CD14-positive monocyte (primary cell): ENCODE results near the gene SNPH. TPM values are rescaled to one million over a fixed set of nuclear protein-coding genes. Genes with fewer than 3 reads are reported as not detected.

ENCODE experiments used
- DNase-seq, 3 donors: peaks; one replicate each; pipeline ENCODE4 v3.0.0-alpha.2; 2011 to 2022
- H2AFZ ChIP-seq: 2 replicates; pipeline ENCODE4 v1.6.0; 2012; ENCODE audit warnings: mild to moderate bottlenecking, low read depth, low read length, inconsistent platforms; ENCODE audit not compliant: insufficient read depth, poor library complexity, severe bottlenecking
- H3K27ac ChIP-seq, 2 donors: 1 replicate in 1 of 2; 2 replicates in 1 of 2; pipeline ENCODE4 v1.5.1; 2012 to 2013; ENCODE audit warnings: low read length in 2 of 2, control low read depth in 1 of 2, inconsistent platforms in 1 of 2, low read depth in 1 of 2, mild to moderate bottlenecking in 1 of 2
- H3K27me3 ChIP-seq, 2 donors: one replicate each; pipeline versions ENCODE4 v1.6.0 to v1.6.1; 2011 to 2013; ENCODE audit warnings: low read length in 2 of 2; ENCODE audit not compliant: control insufficient read depth in 2 of 2, insufficient read depth in 2 of 2
- H3K36me3 ChIP-seq, 2 donors: replicated peaks in 1 of 2; 1 replicate in 1 of 2; 2 replicates in 1 of 2; pipeline versions ENCODE4 v1.5.1 to v1.6.1; 2012 to 2013; ENCODE audit warnings: low read length in 2 of 2, control low read depth in 1 of 2, inconsistent platforms in 1 of 2, mild to moderate bottlenecking in 1 of 2; ENCODE audit not compliant: insufficient read depth in 2 of 2, control insufficient read depth in 1 of 2
- H3K4me1 ChIP-seq, 2 donors: 1 replicate in 1 of 2; 2 replicates in 1 of 2; pipeline versions ENCODE4 v1.5.1 to v1.6.1; 2012 to 2013; ENCODE audit warnings: low read length in 2 of 2, control low read depth in 1 of 2, inconsistent platforms in 1 of 2, mild to moderate bottlenecking in 1 of 2, moderate library complexity in 1 of 2; ENCODE audit not compliant: insufficient read depth in 2 of 2, control insufficient read depth in 1 of 2
- H3K4me2 ChIP-seq: replicated peaks from 2 replicates; pipeline ENCODE3; 2012; ENCODE audit warnings: low read length, moderate library complexity, mild to moderate bottlenecking; ENCODE audit not compliant: poor library complexity, severe bottlenecking; ENCODE audit errors: extremely low read depth
- H3K4me3 ChIP-seq, 3 experiments: fragments of 200-600 bp in 1 of 3; sonication (generic) in 1 of 3; replicated peaks in 1 of 3; 1 replicate in 2 of 3; 2 replicates in 1 of 3; pipeline ENCODE4 v1.5.1; 2011 to 2013; ENCODE audit warnings: low read length in 3 of 3, mild to moderate bottlenecking in 3 of 3, control low read depth in 2 of 3, low read depth in 2 of 3, inconsistent platforms in 1 of 3, moderate library complexity in 1 of 3
- H3K79me2 ChIP-seq: 2 replicates; pipeline ENCODE4 v1.6.0; 2012; ENCODE audit warnings: mild to moderate bottlenecking, control low read depth, inconsistent platforms, low read length, moderate library complexity; ENCODE audit not compliant: insufficient read depth
- H3K9ac ChIP-seq: 2 replicates; pipeline ENCODE4 v1.6.0; 2017; ENCODE audit warnings: low read length, mild to moderate bottlenecking; ENCODE audit not compliant: insufficient read depth, poor library complexity, severe bottlenecking
- H3K9me3 ChIP-seq, 2 donors: replicated peaks in 1 of 2; 1 replicate in 1 of 2; 2 replicates in 1 of 2; pipeline versions ENCODE4 v1.5.1 to v1.6.1; 2012 to 2013; ENCODE audit warnings: low read length in 2 of 2, control low read depth in 1 of 2; ENCODE audit not compliant: control insufficient read depth in 1 of 2, insufficient read depth in 1 of 2
- H4K20me1 ChIP-seq: 2 replicates; pipeline ENCODE4 v1.6.0; 2012; ENCODE audit warnings: mild to moderate bottlenecking, low read length, control low read depth, moderate library complexity; ENCODE audit not compliant: insufficient read depth
- H3K27ac Mint-ChIP-seq, 7 donors: one replicate each; pipeline ENCODE4 v1.8.0; 2020; ENCODE audit warnings: mild to moderate bottlenecking in 7 of 7, mixed read lengths in 7 of 7, moderate library complexity in 6 of 7, inconsistent platforms in 2 of 7
- H3K27me3 Mint-ChIP-seq, 3 donors: one replicate each; pipeline ENCODE4 v1.8.0; 2021 to 2022; ENCODE audit warnings: low read depth in 3 of 3, mild to moderate bottlenecking in 3 of 3, mixed read lengths in 3 of 3, moderate library complexity in 3 of 3, inconsistent platforms in 1 of 3
- H3K36me3 Mint-ChIP-seq, 2 donors: one replicate each; pipeline ENCODE4 v1.8.0; 2020; ENCODE audit warnings: mixed read lengths in 2 of 2, inconsistent platforms in 1 of 2, mild to moderate bottlenecking in 1 of 2
- H3K4me1 Mint-ChIP-seq: one replicate; pipeline ENCODE4 v1.8.0; 2020; ENCODE audit warnings: mild to moderate bottlenecking, mixed read lengths
- H3K4me3 Mint-ChIP-seq, 2 donors: one replicate each; pipeline ENCODE4 v1.8.0; 2020; ENCODE audit warnings: mild to moderate bottlenecking in 2 of 2, mixed read lengths in 2 of 2, moderate library complexity in 1 of 2
- H3K9me3 Mint-ChIP-seq, 7 donors: one replicate each; pipeline ENCODE4 v1.8.0; 2020 to 2022; ENCODE audit warnings: mixed read lengths in 7 of 7, mild to moderate bottlenecking in 6 of 7, moderate library complexity in 6 of 7, inconsistent platforms in 2 of 7
- CTCF ChIP-seq: fragments of 200-600 bp; IDR thresholded peaks from one replicate; pipeline ENCODE4 v1.8.0; 2022; ENCODE audit warnings: antibody characterized with exemption, mild to moderate bottlenecking
- WGBS: methylation state at CpG from one replicate; pipeline ENCODE4 v1.1.5; 2013; ENCODE audit warnings: missing lambda C conversion rate; ENCODE audit not compliant: insufficient coverage; 5-methylcytosine and 5-hydroxymethylcytosine counted together
- intact Hi-C, 2 donors: fragments of 100-400 bp; cut with micrococcal nuclease; formaldehyde crosslinking; loops; one replicate each; pipeline versions ENCODE4 v1.15.0 to v1.15.1; 2023
- polyA plus RNA-seq, 3 donors: library from polyadenylated mRNA; depleted of rRNA in 1 of 3; unstranded in 2 of 3; stranded (reverse) in 1 of 3; fragments of 300-500 nt in 2 of 3; fragments of >200 nt in 1 of 3; fragmentation: Illumina TruSeq in 2 of 3; gene quantifications; 1 replicate in 2 of 3; 2 replicates in 1 of 3; pipeline ENCODE4 v1.2.3, GENCODE V29; 2012 to 2021

SNPH gene
- polyA plus RNA-seq, 3 donors = 0.07 to 0.10 TPM; not detected in 1

GRCh38 chr20:1232286-1233111, 33.6 kb upstream of the SNPH start:
- intact Hi-C loops = no loop called here
- WGBS = 67% methylated on average over 2 of the region's 3 CpGs
- Mint-ChIP-seq H3K36me3 (no peaks in the 10 kb centered on the region), H3K4me1 (no peaks in the 10 kb centered on the region), H3K27me3 (peaks cover 22 to 44% (median 29%) of the 10 kb centered on the region in 3 donors), H3K4me3 (no peak overlapping the region), H3K9me3 (peaks cover 0 to 3% (median 0%) of the 10 kb centered on the region in 7 donors), H3K27ac (no peak overlapping the region)
- Histone ChIP-seq H3K79me2 (no peaks in the 10 kb centered on the region), H3K4me2 (no peak overlapping the region), H3K9me3 (no peaks in the 10 kb centered on the region), H3K27ac (no peak overlapping the region), H2AFZ (no peak overlapping the region), H4K20me1 (no peaks in the 10 kb centered on the region), H3K27me3 (peaks cover 44 to 56% of the 10 kb centered on the region in 2 donors), H3K4me3 (no peak overlapping the region), H3K4me1 (no peaks in the 10 kb centered on the region), H3K36me3 (no peaks in the 10 kb centered on the region), H3K9ac (no peak overlapping the region)
- no peak for DNase-seq
- TF ChIP-seq CTCF = no peak

- Histone ChIP-seq H3K4me3 (no peak overlapping the region), H4K20me1 (no peaks in the 10 kb centered on the region), H3K9me3 (no peaks in the 10 kb centered on the region), H3K27me3 (peaks cover 10 to 19% of the 10 kb centered on the region in 2 donors), H3K4me2 (no peak overlapping the region), H3K9ac (no peak overlapping the region), H3K27ac (no peak overlapping the region), H3K4me1 (no peaks in the 10 kb centered on the region), H3K36me3 (no peaks in the 10 kb centered on the region), H2AFZ (no peak overlapping the region), H3K79me2 (no peaks in the 10 kb centered on the region)
- no peak overlapping the region for H3K4me3 Mint-ChIP-seq
- intact Hi-C loops = no loop called here
- no peak for DNase-seq
- 88% methylated on average over 1 of the region's 5 CpGs for WGBS
- H3K4me1 Mint-ChIP-seq = peaks cover 3% of the 10 kb centered on the region
- TF ChIP-seq CTCF = no peak
- no peaks in the 10 kb centered on the region for H3K9me3 Mint-ChIP-seq
- peaks cover 11 to 30% (median 18%) of the 10 kb centered on the region in 3 donors for H3K27me3 Mint-ChIP-seq
- H3K36me3 Mint-ChIP-seq = no peaks in the 10 kb centered on the region
- no peak overlapping the region for H3K27ac Mint-ChIP-seq
These were observed 25.5 kb upstream of the SNPH start for GRCh38 chr20:1240549-1240948.
